PC-3 (cell line): Measurements from ENCODE around the gene CCDC63.

Experiments used
- CTCF ChIP-seq: fragments of 300-600 bp; sonication (generic); conservative IDR thresholded peaks from 2 replicates; pipeline ENCODE4 v1.5.1; 2017; ENCODE audit warnings: antibody characterized with exemption, low read depth, mild to moderate bottlenecking, low read length
- EZH2 ChIP-seq: fragments of 300-600 bp; sonication (generic); IDR thresholded peaks from one replicate; pipeline ENCODE4 v1.6.1; 2017; ENCODE audit warnings: antibody characterized with exemption, mild to moderate bottlenecking, low read length; ENCODE audit not compliant: unreplicated experiment

GRCh38 chr12:110906985-110907384 lies 60.2 kb downstream of the CCDC63 start:
- TF ChIP-seq CTCF = no peak
- TF ChIP-seq EZH2 = no peak
